Muscle layer of colon (tissue), 2 donors: ENCODE results near the gene KIF3A.

ENCODE experiments used
- H3K27ac ChIP-seq: one replicate; pipeline ENCODE4 v1.7.0; 2013; ENCODE audit warnings: low read depth, mild to moderate bottlenecking, low read length, moderate library complexity
- H3K27me3 ChIP-seq, 2 donors: one replicate each; pipeline ENCODE4 v1.7.0; 2013; ENCODE audit warnings: low read length in 2 of 2, mild to moderate bottlenecking in 2 of 2; ENCODE audit not compliant: insufficient read depth in 2 of 2, control insufficient read depth in 1 of 2
- H3K36me3 ChIP-seq: one replicate; pipeline ENCODE4 v1.7.0; 2013; ENCODE audit warnings: mild to moderate bottlenecking, low read length; ENCODE audit not compliant: insufficient read depth
- H3K4me1 ChIP-seq: one replicate; pipeline ENCODE4 v1.7.0; 2013; ENCODE audit warnings: mild to moderate bottlenecking, low read length; ENCODE audit not compliant: insufficient read depth
- H3K4me3 ChIP-seq, 2 donors: one replicate each; pipeline ENCODE4 v1.7.0; 2013; ENCODE audit warnings: low read length in 2 of 2, low read depth in 1 of 2, mild to moderate bottlenecking in 1 of 2, moderate library complexity in 1 of 2
- H3K9ac ChIP-seq: one replicate; pipeline ENCODE4 v1.7.0; 2013; ENCODE audit warnings: low read length
- H3K9me3 ChIP-seq: one replicate; pipeline ENCODE4 v1.7.0; 2013; ENCODE audit warnings: mild to moderate bottlenecking, low read length
- donor health status: abdominal sarcoma.
- donor health status: Adenocarcinoma of cecum.

Gene KIF3A

DNA sequence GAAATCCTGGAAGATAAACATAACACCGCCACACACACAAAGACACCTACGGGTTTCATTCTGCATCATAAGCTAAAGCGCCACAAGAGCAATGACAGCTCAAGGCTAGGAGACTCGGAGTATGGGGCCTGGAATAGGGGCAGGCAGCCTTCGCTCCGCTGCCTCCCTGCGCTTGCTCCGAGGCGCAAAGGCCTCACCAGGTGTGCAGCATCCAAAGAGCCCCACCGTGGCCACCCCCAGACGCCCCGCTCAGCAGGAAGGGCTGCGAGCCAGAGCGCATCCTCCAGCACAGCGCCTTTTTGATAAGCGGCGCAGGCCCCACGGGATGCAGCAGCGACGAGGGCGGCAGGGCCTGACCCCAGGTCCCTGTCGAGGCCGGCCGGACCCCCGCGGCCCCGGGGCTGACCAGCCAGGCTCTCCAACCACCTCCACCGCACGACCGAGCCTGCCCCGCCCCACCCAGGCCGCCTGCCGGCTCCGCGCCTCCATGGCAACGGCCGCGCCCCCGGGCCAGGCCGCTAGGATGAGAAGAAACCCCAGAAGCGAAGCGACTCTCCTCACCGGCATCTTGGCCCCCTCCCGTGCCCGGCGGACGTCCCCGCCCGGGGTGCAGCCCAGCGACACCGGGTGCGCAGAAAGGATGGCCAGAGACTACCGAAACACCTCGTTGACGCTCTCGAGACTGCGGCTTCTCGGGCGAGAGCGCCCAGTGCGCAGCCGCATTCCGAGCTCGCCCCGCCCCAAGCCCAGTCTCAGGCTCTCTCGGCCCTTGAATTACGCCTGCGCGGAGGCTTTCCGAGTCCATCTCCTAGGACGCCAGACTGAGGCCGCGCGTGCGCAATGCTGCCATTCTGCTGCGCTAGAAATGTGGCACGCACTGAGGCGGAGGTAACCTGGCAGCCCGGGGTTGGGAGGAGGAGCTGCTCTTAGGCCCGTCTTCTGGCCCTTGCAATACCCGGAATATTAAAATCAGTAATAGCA, at the start of gene KIF3A:
TSS of gene KIF3A (minus strand) at position 694 of the 981 bp plus-strand sequence. CDS start at position 567, 127 bp downstream.
- Histone ChIP-seq H3K27ac (peak within 1 kb of the TSS; percentile 61), H3K9ac (peak within 1 kb of the TSS; percentile 42)

DNA sequence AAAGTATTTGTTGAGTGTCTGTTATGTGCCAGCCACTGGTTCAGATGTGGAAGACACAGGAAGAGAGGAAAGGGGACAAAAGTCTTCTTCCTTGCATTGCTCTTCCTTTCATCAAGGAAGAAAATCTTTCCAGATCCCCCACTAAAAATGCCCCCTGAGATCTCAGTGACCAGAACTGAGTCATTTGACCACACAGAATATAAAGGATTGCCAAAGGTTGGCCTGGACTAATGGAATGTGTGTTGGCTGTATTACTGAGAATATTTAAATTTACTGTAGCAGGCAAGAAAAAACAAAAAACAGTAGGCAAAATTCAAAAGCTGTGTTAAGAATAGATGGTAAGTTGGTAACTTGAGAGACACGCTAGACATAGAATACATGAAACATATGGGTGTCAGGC, 49.7 kb upstream of the KIF3A start:
- no peaks in the 10 kb centered on the region for H3K9me3 ChIP-seq
- H3K4me1 ChIP-seq, result no peaks in the 10 kb centered on the region
- H3K9ac ChIP-seq, result no peak overlapping the region
- H3K4me3 ChIP-seq, result no peak overlapping the region
- H3K27me3 ChIP-seq, result no peaks in the 10 kb centered on the region
- no peaks in the 10 kb centered on the region for H3K36me3 ChIP-seq
- no peak overlapping the region for H3K27ac ChIP-seq

More for the DNA sequence above, at the start of gene KIF3A:
- peak within 1 kb of the TSS; percentile 70 to 75 for H3K4me3 ChIP-seq
- no peaks in the 10 kb centered on the region for H3K9me3 ChIP-seq
- H3K36me3 ChIP-seq, result no peaks in the 10 kb centered on the region
- no peaks in the 10 kb centered on the region for H3K27me3 ChIP-seq
- H3K4me1 ChIP-seq, result peaks cover 9% of the 10 kb centered on the region

DNA sequence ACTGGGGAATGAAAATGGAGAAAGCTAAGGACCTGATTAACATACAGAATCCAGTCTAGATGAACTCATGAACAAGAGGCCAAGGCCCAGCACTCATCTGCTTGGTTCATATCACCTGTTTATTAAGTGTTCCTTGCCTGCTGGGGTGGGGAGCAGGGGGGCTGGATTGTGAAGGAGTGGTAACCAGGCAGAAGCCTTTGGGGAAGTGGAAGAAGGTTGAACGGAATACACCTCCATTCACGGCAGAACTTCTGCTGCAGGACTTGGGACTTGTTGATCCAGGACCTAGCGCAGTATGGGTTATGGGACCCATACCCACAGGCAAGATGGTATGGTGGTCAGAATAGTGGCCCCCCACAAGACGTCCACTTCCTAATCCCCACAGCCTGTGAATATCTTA, 48.5 kb upstream of the KIF3A start:
- H3K4me3 ChIP-seq, result no peak overlapping the region
- no peaks in the 10 kb centered on the region for H3K9me3 ChIP-seq
- H3K27ac ChIP-seq, result no peak overlapping the region
- no peak overlapping the region for H3K9ac ChIP-seq
- H3K36me3 ChIP-seq, result no peaks in the 10 kb centered on the region
- no peaks in the 10 kb centered on the region for H3K27me3 ChIP-seq
- no peaks in the 10 kb centered on the region for H3K4me1 ChIP-seq

DNA sequence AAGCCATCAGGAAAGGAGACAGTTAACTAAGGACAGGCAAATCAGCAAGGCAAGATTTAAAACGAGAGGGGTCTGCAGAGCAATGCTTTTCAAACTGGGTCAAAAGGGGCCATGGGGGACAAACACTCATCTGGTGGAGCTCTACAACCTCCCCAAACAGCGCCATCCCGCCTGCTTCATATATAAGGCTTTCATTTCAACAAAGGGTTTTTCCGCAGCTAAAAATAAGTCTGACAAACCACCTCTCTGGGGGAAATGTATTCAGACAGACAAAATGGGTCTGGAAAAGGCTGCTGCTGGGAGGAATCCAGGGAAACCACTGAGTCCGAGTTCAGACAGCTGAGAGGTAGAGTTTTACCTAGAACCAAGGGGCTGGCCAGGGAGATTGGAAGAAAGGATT, 48.0 kb upstream of the KIF3A start:
- Histone ChIP-seq H3K9me3 (no peaks in the 10 kb centered on the region), H3K4me1 (no peaks in the 10 kb centered on the region), H3K27me3 (no peaks in the 10 kb centered on the region), H3K4me3 (no peak overlapping the region), H3K9ac (no peak overlapping the region), H3K27ac (no peak overlapping the region), H3K36me3 (no peaks in the 10 kb centered on the region)

DNA sequence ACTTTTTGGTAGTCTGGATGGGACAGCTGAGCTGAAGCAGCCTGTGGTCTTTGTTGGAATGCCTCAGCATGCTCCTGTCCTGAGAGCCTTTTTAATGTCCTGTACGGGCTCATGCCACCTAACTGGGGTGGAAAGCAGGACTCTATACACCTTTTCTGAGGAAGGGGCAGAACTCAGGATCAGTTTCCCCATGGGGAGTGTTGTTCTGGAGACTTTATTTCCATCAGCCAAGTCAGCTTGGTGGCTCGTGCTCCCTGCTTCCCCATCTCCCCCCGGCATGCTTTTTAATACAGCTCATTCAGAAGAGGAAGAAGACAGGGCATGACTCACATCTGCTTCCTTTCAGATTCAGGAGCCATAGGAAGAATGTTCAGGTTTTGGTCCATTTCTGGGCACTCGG, 44.8 kb upstream of the KIF3A start:
- no peaks in the 10 kb centered on the region for H3K27me3 ChIP-seq
- H3K9ac ChIP-seq, result no peak overlapping the region
- peaks cover 10% of the 10 kb centered on the region for H3K4me1 ChIP-seq
- no peaks in the 10 kb centered on the region for H3K9me3 ChIP-seq
- H3K27ac ChIP-seq, result no peak overlapping the region
- H3K36me3 ChIP-seq, result no peaks in the 10 kb centered on the region
- no peak overlapping the region for H3K4me3 ChIP-seq

DNA sequence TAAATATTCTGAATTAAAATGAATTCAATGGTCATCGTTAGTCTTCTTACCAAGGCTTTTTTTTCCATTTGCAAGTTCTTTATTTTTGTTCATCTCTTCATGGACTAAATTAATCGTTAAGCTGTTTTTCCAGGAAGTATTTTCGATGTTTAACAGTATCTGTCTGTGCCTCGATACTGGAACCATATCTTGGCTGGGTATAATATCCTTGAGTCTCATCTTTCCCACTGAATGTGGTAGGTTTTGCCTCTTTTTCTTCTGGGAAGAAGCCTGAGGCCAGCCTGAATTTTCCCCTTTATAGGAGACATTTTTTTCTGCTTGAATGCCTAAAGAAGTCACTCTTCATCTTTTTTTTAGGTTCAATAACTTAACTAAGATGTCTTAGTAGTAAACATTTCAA, 43.7 kb upstream of the KIF3A start:
- no peak overlapping the region for H3K4me3 ChIP-seq
- H3K27ac ChIP-seq, result no peak overlapping the region
- H3K27me3 ChIP-seq, result no peaks in the 10 kb centered on the region
- H3K36me3 ChIP-seq, result no peaks in the 10 kb centered on the region
- no peak overlapping the region for H3K9ac ChIP-seq
- H3K4me1 ChIP-seq, result peaks cover 15% of the 10 kb centered on the region
- no peaks in the 10 kb centered on the region for H3K9me3 ChIP-seq

DNA sequence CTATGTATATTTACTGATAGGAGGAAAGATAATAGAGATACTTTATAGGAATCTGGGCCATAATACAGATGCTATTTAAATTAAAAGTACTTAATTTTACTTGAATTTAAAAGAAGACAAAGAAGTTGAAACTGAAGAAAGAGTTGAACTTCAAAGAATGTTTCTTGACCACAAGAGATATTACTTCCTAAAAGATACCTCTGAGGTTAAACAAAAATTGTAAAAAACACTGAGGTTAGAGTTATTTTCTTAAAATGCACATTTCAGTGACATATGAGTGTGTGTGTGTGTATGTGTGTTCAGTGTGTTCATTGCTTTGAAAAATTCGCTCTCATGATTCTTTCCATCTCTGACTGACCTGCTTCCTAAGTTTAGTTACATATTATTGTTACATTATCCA, 43.2 kb upstream of the KIF3A start:
- peaks cover 19% of the 10 kb centered on the region for H3K4me1 ChIP-seq
- no peak overlapping the region for H3K9ac ChIP-seq
- H3K9me3 ChIP-seq, result no peaks in the 10 kb centered on the region
- no peak overlapping the region for H3K4me3 ChIP-seq
- H3K36me3 ChIP-seq, result no peaks in the 10 kb centered on the region
- no peaks in the 10 kb centered on the region for H3K27me3 ChIP-seq
- no peak overlapping the region for H3K27ac ChIP-seq

DNA sequence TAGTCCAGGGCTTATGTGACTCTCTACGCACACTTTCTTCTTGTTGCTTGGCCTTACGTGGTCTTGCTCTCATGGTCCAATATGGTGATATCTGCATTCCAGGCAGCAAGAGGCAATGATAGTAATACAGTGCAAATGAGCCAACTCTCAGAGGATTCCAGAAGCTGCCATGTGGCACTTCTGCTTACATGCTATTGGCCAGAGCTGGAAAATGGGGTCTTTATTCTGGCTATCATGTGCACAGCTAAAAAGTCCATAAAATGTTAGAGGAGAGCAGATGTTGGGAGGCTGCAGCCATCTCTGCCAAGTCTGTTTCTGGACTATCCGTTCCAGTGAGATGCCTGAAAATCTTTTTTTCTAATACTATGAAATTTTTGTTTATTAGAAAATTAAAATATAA, 42.6 kb upstream of the KIF3A start:
- no peak overlapping the region for H3K9ac ChIP-seq
- no peak overlapping the region for H3K27ac ChIP-seq
- H3K27me3 ChIP-seq, result no peaks in the 10 kb centered on the region
- no peak overlapping the region for H3K4me3 ChIP-seq
- H3K36me3 ChIP-seq, result no peaks in the 10 kb centered on the region
- H3K9me3 ChIP-seq, result no peaks in the 10 kb centered on the region
- H3K4me1 ChIP-seq, result peaks cover 25% of the 10 kb centered on the region

DNA sequence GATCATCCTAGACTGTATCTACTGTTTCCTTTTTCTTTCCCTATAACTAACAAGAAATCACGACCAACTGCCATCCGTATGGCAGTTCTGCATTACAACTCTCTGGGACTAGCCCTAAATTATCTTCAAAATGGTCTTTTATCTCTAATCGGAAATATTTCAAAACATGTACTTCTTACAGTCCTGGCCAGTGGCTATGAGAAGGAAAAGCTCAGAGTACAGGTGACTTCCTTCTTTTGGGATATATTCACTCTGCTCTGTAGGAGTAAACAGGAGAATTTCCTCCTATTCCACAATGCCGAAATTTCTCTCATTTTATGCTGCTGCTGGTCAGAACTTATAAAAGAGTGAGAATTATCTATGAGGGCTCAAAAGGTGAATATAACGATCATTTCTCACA, 41.5 kb upstream of the KIF3A start:
- Histone ChIP-seq H3K9me3 (no peaks in the 10 kb centered on the region), H3K27me3 (no peaks in the 10 kb centered on the region), H3K9ac (no peak overlapping the region), H3K4me1 (peaks cover 28% of the 10 kb centered on the region), H3K36me3 (no peaks in the 10 kb centered on the region), H3K27ac (no peak overlapping the region), H3K4me3 (no peak overlapping the region)

DNA sequence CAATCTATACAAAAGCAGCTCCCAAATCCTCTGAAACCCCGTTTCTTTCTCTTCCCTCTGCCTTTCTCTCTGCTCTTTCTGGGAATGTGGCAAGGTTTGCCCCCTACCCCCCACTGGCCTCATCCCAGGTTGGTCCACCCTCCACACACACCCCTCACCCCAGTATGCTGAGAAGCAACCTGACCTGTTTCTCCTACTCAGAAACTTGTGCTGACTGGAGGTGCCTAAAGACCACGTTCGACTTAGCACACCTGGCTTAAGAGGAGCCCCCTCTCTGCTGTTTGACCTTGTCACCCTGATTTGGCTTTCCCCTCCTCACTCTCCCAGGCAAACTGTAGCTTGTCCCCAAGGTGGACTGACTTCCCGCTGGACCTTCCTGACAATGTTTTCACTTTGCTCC, 40.8 kb upstream of the KIF3A start:
- H3K27me3 ChIP-seq, result no peaks in the 10 kb centered on the region
- H3K4me3 ChIP-seq, result peak overlapping the region; percentile 75 to 76
- H3K9ac ChIP-seq, result peak overlapping the region; percentile 57
- no peaks in the 10 kb centered on the region for H3K9me3 ChIP-seq
- peaks cover 28% of the 10 kb centered on the region for H3K4me1 ChIP-seq
- H3K27ac ChIP-seq, result no peak overlapping the region
- no peaks in the 10 kb centered on the region for H3K36me3 ChIP-seq

DNA sequence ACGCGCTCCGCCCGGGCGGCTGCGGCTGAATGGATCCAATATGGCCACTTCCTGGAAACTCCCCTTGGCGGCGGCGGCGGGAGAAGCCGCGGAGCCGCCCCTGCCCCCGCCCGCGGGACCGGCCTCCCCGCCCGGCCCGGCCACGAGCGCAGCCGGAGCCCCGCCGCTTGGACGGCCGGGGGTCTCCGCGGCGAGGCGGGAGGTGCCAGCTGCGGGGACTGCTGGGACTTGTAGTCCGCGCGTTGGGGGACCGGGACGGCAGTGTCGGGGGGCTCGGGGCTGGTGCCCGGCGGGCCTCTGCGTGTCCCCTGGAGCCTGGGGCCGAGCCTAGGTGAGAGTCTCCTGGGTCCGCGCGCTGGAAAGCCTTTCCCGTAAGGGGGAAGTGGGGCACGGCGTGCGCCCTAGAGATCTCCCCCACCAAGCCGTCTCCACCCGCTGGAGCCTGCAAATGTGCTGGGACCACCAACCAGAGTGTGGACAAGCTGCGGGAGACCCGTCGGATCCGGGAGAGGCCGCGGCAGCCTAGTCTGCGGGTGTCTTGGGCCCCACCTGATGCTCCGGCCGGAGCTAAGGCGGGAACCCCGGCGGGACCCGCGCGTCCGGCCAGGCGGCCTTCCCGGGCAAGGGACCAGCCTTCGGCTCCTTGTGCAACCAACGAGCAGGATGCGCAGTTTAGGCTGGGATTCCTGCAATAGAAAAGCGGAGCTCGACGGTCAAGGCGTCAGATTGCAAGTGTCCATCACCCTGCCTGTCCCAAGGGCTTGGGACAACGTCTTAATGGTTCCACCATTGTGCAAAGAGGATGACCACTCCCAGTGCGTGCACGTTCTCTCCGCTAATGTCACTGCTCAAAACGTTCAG, 40.1 kb upstream of the KIF3A start, which contains the start of gene SEPTIN8:
TSS of gene SEPTIN8 (minus strand) at position 31 of the 861 bp plus-strand sequence. CDS start 102 bp downstream, outside the sequence.
- peak within 1 kb of the TSS; percentile 75 to 76 for H3K4me3 ChIP-seq

More for the DNA sequence above, 40.1 kb upstream of the KIF3A start, which contains the start of gene SEPTIN8:
- Histone ChIP-seq H3K4me1 (peaks cover 28% of the 10 kb centered on the region), H3K36me3 (no peaks in the 10 kb centered on the region), H3K9me3 (no peaks in the 10 kb centered on the region), H3K27me3 (no peaks in the 10 kb centered on the region), H3K27ac (peak within 1 kb of the TSS; percentile 47), H3K9ac (peak within 1 kb of the TSS; percentile 57)
